ENCODE measurements around the gene NDUFB4. TPM values are rescaled to one million over a fixed set of nuclear protein-coding genes. Genes with fewer than 3 reads are reported as not detected.

The NDUFB4 gene
- polyA plus RNA-seq, 1 donor from 2014 or later, result 154 TPM

Other genes with a start within 250 kb of the NDUFB4 start
- 7.8 and 8.1 TPM in 2 replicates for gene LRRC58, start 247.0 kb upstream of the NDUFB4 start, polyA plus RNA-seq
- gene FSTL1, start 145.3 kb upstream of the NDUFB4 start, polyA plus RNA-seq, result 7.6 and 12.3 TPM in 2 replicates
- 1.3 TPM in 1 of 2 replicates, not detected in the other for gene HGD, start 85.9 kb downstream of the NDUFB4 start, polyA plus RNA-seq
- 14.7 and 19.0 TPM in 2 replicates for gene RABL3, start 146.2 kb downstream of the NDUFB4 start, polyA plus RNA-seq
- 25.1 and 25.4 TPM in 2 replicates for gene GTF2E1, start 146.4 kb downstream of the NDUFB4 start, polyA plus RNA-seq